HCT116 (cell line): ENCODE results near the gene FBN3.

Experiments
- CEBPB ChIP-seq: IDR thresholded peaks from 2 replicates; pipeline ENCODE4 v1.6.1; 2012; ENCODE audit warnings: low read depth
- ELF1 ChIP-seq: IDR thresholded peaks from 2 replicates; pipeline ENCODE4 v1.6.1; 2012; ENCODE audit warnings: low read depth, borderline replicate concordance
- EZH2 ChIP-seq: fragments of 200-600 bp; sonication (generic); IDR thresholded peaks from 2 replicates; pipeline ENCODE4 v1.6.1; 2017; ENCODE audit warnings: antibody characterized with exemption, mixed run types
- EZH2phosphoT487 ChIP-seq: fragments of 200-600 bp; IDR thresholded peaks from 2 replicates; pipeline ENCODE4 v1.6.1; 2018; ENCODE audit warnings: antibody characterized with exemption, borderline replicate concordance
- POLR2A ChIP-seq: IDR thresholded peaks from 2 replicates; pipeline ENCODE4 v1.7.0; 2011; ENCODE audit warnings: borderline replicate concordance; ENCODE audit not compliant: insufficient read depth, insufficient read length; ENCODE audit errors: extremely low read depth
- POLR2AphosphoS5 ChIP-seq: IDR thresholded peaks from 2 replicates; pipeline ENCODE4 v1.6.1; 2011; ENCODE audit warnings: mild to moderate bottlenecking, low read depth, low read length, moderate library complexity
- ZNF274 ChIP-seq: fragments of 200-500 bp; sonication (Bioruptor generic); IDR thresholded peaks from 2 replicates; pipeline ENCODE4 v1.6.1; 2014; ENCODE audit warnings: mild to moderate bottlenecking, low read depth, low read length, inconsistent platforms
- TF ChIP-seq, protein P1 (sequence below), 3 experiments: fragments of 200-600 bp in 1 of 3; sonication (generic) in 1 of 3; IDR thresholded peaks in 2 of 3; conservative IDR thresholded peaks in 1 of 3; 2 replicates each; pipeline ENCODE4 v1.5.1; 2012 to 2017; ENCODE audit warnings: low read depth in 2 of 3, low read length in 2 of 3, antibody characterized with exemption in 1 of 3, borderline replicate concordance in 1 of 3, control low read depth in 1 of 3, mild to moderate bottlenecking in 1 of 3, mixed read lengths in 1 of 3, mixed run types in 1 of 3, moderate library complexity in 1 of 3; ENCODE audit not compliant: insufficient read depth in 1 of 3
- TF ChIP-seq, protein P2 (sequence below): IDR thresholded peaks from 2 replicates; pipeline ENCODE4 v1.6.1; 2012; ENCODE audit warnings: low read depth

- TF ChIP-seq POLR2A (no peak), CEBPB (no peak), POLR2AphosphoS5 (no peak), EZH2 (no peak), EZH2phosphoT487 (no peak), ELF1 (no peak), ZNF274 (no peak)
- TF ChIP-seq, protein P1, sequence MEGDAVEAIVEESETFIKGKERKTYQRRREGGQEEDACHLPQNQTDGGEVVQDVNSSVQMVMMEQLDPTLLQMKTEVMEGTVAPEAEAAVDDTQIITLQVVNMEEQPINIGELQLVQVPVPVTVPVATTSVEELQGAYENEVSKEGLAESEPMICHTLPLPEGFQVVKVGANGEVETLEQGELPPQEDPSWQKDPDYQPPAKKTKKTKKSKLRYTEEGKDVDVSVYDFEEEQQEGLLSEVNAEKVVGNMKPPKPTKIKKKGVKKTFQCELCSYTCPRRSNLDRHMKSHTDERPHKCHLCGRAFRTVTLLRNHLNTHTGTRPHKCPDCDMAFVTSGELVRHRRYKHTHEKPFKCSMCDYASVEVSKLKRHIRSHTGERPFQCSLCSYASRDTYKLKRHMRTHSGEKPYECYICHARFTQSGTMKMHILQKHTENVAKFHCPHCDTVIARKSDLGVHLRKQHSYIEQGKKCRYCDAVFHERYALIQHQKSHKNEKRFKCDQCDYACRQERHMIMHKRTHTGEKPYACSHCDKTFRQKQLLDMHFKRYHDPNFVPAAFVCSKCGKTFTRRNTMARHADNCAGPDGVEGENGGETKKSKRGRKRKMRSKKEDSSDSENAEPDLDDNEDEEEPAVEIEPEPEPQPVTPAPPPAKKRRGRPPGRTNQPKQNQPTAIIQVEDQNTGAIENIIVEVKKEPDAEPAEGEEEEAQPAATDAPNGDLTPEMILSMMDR (IDR thresholded peaks at IDR 0.05 in 2 of 3, conservative IDR thresholded peaks at IDR 0.05 in 1 of 3; ENCODE audit: borderline replicate concordance in 1 of 3, insufficient read depth in 1 of 3, low read depth in 2 of 3, low read length in 2 of 3): no peak
- TF ChIP-seq, protein P2, sequence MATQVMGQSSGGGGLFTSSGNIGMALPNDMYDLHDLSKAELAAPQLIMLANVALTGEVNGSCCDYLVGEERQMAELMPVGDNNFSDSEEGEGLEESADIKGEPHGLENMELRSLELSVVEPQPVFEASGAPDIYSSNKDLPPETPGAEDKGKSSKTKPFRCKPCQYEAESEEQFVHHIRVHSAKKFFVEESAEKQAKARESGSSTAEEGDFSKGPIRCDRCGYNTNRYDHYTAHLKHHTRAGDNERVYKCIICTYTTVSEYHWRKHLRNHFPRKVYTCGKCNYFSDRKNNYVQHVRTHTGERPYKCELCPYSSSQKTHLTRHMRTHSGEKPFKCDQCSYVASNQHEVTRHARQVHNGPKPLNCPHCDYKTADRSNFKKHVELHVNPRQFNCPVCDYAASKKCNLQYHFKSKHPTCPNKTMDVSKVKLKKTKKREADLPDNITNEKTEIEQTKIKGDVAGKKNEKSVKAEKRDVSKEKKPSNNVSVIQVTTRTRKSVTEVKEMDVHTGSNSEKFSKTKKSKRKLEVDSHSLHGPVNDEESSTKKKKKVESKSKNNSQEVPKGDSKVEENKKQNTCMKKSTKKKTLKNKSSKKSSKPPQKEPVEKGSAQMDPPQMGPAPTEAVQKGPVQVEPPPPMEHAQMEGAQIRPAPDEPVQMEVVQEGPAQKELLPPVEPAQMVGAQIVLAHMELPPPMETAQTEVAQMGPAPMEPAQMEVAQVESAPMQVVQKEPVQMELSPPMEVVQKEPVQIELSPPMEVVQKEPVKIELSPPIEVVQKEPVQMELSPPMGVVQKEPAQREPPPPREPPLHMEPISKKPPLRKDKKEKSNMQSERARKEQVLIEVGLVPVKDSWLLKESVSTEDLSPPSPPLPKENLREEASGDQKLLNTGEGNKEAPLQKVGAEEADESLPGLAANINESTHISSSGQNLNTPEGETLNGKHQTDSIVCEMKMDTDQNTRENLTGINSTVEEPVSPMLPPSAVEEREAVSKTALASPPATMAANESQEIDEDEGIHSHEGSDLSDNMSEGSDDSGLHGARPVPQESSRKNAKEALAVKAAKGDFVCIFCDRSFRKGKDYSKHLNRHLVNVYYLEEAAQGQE: no peak
Measured at GRCh38 chr19:8123683-8124082, 25.7 kb downstream of the FBN3 start.
